HG02798 (cell line): ENCODE measurements around the gene OAS3.
"Not testable (repeated sequence)": the region's sequence is repeated elsewhere in the genome, so short reads cannot be mapped to it uniquely, and the experiment has no call there.

Source experiments
- ATAC-seq: cut with Tn5 transposase; IDR thresholded peaks from one replicate; pipeline ENCODE4 v1.9.1; 2021; ENCODE audit warnings: mild to moderate bottlenecking; ENCODE audit not compliant: unreplicated experiment, poor library complexity

Gene OAS3

DNA sequence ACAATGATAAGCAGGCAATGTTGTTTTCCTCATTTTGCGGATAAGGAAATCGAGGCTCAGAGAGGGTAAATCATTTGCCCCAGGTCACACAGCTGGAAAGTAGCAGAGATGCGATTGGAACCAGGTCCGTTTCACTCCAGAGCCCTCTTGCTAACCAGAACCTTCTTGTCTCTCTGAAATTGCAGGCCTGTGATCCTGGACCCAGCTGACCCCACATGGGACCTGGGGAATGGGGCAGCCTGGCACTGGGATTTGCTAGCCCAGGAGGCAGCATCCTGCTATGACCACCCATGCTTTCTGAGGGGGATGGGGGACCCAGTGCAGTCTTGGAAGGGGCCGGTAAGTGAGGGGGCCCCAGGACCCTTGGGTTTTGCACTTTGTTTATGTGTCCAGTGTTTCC, 9.5 kb downstream of the OAS3 start:
- ATAC-seq: no peak

DNA sequence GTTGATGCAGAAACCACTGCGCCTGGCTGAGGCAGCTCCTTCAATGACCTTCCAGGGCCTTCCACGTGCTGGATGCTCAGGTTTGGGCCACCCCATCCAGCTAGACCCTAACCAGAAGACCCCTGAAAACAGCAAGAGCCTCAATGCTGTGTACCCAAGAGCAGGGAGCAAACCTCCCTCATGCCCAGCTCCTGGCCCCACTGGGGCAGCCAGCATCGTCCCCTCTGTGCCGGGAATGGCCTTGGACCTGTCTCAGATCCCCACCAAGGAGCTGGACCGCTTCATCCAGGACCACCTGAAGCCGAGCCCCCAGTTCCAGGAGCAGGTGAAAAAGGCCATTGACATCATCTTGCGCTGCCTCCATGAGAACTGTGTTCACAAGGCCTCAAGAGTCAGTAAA, 10.5 kb downstream of the OAS3 start:
- no peak for ATAC-seq

DNA sequence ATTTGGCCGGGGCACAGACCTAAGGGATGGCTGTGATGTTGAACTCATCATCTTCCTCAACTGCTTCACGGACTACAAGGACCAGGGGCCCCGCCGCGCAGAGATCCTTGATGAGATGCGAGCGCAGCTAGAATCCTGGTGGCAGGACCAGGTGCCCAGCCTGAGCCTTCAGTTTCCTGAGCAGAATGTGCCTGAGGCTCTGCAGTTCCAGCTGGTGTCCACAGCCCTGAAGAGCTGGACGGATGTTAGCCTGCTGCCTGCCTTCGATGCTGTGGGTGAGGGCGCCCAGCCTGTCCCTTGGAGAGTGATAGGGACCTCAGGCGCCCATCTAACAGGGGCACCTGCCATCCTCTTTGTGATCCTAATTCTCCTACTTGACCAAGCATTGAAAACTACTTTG, 12.4 kb downstream of the OAS3 start:
- no peak for ATAC-seq

DNA sequence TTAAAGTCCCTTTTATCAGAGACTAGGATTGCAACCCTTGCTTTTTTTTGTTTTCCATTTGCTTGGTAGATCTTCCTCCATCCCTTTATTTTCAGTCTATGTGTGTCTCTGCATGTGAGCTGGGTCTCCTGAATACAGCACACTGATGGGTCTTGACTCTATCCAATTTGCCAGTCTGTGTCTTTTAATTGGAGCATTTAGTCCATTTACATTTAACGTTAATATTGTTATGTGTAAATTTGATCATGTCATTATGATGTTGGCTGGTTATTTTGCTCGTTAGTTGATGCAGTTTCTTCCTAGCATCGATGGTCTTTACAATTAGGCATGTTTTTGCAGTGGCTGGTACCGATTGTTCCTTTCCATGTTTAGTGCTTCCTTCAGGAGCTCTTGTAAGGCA, 18.9 kb downstream of the OAS3 start:
- ATAC-seq: not testable (repeated sequence)

DNA sequence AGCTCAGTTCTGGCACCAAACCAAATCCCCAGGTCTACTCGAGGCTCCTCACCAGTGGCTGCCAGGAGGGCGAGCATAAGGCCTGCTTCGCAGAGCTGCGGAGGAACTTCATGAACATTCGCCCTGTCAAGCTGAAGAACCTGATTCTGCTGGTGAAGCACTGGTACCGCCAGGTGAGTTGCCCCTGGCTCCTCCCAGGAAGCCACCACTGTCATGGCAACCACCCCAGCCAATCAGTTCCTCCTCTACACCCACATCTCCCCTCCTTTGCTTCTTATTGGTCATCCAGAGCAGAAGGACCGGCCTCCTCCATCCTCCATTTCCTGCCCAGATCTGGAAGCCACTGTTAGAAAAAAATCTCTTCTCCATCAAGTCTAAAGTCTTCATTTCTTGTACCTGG, 22.8 kb downstream of the OAS3 start:
- no peak for ATAC-seq

DNA sequence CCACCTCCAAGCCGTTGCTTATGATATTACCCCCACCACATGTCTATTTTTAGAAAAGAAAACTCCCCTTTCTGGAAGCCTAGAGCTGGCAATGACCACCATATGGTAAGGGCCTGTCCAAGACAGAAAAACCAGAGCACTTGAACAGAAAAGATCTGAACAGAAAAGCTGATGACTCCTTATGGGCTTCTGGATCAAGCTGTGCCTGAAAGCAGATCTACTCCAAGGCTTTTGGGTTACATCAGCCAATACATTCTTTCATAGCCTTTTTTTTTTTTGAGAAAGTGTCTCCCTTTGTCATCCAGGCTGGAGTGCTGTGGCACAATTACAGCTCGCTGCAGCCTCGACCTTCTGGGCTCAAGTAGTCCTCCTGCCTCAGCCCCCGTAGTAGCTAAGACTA, 23.3 kb downstream of the OAS3 start:
- no peak for ATAC-seq

DNA sequence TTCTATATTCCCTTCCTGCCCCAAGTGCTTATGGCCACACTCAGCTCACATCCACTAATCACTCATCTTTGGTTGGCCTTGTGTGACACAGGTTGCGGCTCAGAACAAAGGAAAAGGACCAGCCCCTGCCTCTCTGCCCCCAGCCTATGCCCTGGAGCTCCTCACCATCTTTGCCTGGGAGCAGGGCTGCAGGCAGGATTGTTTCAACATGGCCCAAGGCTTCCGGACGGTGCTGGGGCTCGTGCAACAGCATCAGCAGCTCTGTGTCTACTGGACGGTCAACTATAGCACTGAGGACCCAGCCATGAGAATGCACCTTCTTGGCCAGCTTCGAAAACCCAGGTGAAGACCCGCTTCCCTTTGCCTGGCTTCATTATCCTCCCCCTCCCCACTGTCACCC, 24.3 kb downstream of the OAS3 start:
- no peak for ATAC-seq

DNA sequence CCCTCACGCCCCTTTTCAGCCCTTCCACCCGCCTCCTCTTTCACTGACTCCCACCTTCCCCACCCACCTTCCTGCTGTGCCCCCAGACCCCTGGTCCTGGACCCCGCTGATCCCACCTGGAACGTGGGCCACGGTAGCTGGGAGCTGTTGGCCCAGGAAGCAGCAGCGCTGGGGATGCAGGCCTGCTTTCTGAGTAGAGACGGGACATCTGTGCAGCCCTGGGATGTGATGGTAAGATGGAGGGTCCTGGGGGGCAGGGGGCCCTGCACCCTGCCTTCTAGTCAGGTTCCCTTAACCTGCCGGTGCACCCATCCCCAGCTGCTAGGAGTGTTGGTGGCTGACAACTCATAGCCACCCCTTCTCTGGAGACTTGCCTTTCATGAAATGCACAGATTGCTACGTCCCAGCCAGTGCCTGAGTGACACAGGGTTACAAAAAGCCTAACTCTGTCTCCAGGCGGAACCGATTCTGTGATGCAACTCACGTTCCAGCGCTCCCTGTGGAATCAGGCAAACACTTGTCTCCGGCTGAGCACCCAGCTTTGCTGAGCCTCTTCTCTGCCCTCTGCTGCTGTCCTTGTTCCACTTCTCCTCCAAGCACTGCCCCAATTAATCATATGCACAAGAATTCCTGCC, 25.1 kb downstream of the OAS3 start:
- no peak for ATAC-seq

DNA sequence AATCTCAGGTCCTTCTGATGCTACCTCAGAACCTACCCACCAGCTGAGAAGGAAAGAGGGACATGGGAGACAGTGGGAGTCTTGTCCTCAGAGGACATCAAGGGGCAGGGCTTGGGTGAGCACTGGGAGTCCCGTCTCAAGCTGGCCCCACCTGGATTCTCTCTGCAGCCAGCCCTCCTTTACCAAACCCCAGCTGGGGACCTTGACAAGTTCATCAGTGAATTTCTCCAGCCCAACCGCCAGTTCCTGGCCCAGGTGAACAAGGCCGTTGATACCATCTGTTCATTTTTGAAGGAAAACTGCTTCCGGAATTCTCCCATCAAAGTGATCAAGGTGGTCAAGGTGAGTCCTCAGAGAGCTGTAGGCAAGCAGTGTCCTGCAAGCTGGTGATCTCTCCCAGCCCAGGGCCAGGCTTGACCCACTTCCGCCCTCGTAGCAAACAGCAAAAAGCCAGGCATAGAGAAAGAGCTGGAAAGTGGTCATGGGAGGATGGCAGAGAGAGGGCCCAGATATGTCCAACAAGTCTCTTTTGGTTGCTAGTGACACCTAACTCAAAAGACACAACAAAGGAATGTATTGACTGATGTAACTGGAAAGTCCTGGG, 25.9 kb downstream of the OAS3 start:
- ATAC-seq: no peak

DNA sequence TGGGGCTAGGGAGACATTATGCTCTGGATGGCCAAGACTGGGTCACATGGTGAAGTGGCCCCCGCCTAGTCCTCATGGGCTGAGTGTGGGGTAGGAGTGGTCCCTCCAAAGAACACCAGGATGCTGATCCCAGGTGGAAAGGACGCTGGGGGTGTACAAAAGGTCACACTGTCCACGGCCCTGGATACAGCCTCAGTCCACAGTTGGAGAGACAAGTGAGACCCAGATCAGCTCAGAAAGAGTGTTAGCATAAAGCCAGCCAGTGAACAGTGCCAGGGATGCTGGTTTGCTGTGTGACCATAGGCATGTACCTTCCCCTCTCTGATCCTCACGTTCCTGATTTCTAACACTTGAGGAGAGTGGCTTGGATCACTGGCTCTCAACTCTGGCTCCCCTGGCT, 26.6 kb downstream of the OAS3 start:
- ATAC-seq: no peak

DNA sequence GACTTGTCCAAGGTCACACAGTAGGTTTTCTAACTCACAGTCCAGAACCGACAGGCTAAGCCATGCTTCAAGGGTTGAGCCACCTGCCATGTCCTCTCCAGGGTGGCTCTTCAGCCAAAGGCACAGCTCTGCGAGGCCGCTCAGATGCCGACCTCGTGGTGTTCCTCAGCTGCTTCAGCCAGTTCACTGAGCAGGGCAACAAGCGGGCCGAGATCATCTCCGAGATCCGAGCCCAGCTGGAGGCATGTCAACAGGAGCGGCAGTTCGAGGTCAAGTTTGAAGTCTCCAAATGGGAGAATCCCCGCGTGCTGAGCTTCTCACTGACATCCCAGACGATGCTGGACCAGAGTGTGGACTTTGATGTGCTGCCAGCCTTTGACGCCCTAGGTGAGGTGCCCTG, 27.4 kb downstream of the OAS3 start:
- no peak for ATAC-seq

DNA sequence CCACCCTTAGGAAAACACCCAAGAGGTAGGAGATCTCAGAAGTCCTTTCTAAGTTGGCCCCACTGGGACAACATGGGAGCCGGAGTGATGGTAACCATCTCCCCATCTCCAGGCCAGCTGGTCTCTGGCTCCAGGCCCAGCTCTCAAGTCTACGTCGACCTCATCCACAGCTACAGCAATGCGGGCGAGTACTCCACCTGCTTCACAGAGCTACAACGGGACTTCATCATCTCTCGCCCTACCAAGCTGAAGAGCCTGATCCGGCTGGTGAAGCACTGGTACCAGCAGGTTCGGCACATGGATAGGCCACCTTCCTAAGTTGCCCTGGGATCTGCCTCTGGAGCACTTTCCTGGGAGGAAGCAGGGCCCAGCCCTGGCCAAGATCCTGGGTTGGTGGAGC, 29.0 kb downstream of the OAS3 start:
- no peak for ATAC-seq

DNA sequence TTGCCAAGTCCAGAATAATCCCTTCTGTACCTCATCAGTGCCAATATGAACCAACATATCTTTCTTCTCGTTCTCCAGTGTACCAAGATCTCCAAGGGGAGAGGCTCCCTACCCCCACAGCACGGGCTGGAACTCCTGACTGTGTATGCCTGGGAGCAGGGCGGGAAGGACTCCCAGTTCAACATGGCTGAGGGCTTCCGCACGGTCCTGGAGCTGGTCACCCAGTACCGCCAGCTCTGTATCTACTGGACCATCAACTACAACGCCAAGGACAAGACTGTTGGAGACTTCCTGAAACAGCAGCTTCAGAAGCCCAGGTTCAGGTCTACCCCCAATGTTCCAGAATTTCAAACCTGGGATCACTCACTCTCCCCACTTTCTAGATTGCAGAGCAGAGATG, 29.6 kb downstream of the OAS3 start:
- no peak for ATAC-seq

DNA sequence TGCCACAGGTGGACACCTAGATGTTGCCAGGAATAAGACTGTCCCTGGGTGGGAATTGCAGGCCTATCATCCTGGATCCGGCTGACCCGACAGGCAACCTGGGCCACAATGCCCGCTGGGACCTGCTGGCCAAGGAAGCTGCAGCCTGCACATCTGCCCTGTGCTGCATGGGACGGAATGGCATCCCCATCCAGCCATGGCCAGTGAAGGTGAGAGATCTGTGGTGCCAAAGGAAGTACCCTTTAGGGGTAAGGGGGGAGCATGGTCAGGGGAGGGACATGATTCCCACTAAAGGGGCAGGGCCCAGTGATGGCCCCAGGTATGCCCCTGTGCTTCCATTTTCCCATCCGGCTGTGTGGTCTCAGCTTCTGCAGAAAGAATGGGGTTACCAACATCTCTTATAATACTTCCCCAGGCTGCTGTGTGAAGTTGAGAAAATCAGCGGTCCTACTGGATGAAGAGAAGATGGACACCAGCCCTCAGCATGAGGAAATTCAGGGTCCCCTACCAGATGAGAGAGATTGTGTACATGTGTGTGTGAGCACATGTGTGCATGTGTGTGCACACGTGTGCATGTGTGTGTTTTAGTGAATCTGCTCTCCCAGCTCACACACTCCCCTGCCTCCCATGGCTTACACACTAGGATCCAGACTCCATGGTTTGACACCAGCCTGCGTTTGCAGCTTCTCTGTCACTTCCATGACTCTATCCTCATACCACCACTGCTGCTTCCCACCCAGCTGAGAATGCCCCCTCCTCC, 31.5 kb downstream of the OAS3 start:
- no peak for ATAC-seq

DNA sequence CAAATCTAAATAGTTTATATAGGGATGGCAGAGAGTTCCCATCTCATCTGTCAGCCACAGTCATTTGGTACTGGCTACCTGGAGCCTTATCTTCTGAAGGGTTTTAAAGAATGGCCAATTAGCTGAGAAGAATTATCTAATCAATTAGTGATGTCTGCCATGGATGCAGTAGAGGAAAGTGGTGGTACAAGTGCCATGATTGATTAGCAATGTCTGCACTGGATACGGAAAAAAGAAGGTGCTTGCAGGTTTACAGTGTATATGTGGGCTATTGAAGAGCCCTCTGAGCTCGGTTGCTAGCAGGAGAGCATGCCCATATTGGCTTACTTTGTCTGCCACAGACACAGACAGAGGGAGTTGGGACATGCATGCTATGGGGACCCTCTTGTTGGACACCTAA, 32.1 kb downstream of the OAS3 start:
- no peak for ATAC-seq

DNA sequence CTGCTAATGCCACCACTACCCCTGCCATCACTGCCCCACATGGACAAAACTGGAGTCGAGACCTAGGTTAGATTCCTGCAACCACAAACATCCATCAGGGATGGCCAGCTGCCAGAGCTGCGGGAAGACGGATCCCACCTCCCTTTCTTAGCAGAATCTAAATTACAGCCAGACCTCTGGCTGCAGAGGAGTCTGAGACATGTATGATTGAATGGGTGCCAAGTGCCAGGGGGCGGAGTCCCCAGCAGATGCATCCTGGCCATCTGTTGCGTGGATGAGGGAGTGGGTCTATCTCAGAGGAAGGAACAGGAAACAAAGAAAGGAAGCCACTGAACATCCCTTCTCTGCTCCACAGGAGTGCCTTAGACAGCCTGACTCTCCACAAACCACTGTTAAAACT, 33.0 kb downstream of the OAS3 start:
- ATAC-seq: no peak

DNA sequence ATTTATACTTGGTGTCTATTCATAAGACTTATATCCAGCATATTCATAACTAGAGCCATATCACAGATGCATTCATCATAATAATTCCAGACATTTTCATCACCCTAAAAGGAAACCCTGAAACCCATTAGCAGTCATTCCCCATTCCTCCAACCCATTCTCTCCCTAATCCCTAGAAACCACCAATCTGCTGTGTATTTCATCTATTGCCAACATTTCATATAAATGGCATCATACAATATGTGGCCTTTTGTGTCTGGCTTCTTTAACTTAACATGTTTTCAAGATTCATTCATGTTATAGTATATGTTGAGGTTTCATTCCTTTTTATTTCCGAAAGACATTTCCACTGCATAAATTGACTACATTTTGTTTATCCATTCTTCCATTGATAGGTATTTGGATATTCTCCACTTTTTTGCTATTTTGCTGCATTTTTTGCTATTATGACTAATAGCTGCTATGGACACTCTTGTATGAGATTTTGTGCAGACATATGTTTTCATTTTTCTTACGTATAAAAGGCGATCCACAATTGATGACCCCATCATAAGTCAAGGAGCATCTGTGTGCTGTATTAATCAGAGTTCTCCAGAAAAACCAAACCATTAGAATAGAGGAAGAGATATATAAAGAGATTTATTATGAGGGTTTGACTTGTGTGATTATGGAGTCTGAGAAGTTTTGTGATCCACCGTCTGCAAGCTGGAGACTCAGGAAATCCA, 34.9 kb downstream of the OAS3 start:
- ATAC-seq: no peak

DNA sequence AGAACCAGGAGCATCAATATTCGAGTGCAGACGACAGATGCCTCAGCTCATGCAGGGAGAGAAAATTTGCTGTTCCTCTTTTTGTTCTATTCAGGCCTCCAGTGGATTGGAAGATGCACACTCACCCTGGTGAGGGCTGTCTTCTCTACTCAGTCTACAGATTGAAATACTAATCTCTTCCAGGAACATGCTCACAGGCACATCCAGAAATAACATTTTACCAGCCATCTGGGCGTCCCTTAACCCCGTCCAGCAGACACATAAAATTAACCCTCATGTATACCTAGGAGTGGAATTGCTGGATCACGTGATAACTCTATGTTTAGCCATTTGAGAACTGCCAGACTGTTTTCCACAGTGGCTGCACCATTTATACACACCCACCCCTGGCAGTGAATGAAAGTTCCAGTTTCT, 35.6 kb downstream of the OAS3 start:
- ATAC-seq: no peak

DNA sequence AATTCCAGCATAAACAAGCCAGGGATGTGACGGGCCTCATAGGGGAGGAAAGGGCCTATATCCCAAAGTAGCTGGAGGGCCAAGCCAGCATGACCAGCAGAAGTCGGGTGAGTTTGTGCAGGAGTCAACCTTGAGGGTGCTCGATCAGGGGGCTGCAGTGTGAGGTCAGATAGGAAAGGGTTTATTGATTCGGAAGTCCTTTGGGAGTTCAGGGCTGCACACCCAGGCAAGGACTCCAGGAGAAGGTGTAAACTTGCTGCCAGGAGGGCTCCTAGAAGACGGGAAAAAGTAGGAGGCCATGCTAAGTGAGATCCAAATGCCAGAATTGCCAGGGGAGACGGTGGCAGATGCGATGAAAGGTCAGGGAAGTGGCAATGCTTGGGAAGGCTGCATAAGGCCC, 36.6 kb downstream of the OAS3 start:
- no peak for ATAC-seq

DNA sequence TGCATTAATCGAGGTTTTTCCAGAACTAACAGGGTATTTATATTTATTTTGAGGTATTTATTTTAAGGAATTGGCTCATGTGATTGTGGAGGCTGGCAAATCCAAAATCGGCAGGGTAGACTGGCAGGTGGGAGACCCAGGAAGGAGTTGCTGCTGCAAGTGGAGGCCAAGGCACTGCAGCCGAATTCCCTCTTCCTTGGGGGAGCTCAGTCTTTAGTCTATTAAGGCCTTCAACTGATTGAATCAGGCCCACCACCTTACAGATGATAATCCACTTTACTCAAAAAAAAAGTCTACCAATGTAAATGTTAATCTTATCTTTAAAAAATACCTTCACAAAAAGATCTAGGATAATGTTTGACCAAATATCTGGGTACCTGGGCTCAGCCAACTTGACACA, 38.9 kb downstream of the OAS3 start:
- ATAC-seq: no peak

DNA sequence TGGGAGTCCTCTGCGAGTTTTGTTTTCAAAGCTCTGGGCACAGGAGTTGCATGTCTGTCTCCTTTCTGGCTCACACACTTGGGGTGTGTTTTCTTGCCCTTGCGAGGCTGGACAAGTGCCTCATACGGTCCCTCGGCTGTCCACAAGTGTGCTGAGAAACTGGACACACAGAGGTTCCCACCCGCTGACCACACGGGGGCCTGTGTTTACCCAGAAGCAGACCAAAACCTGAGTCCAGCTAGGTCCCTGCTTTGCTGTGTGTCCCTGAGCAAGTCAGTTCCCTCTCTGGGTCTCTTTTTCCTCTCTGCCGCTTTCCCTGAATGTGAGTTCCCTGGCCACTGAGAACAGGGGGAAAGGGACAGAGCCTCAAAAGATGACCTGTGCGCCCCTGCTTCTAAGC, 39.4 kb downstream of the OAS3 start:
- ATAC-seq: no peak
